Kidney (tissue), 14 donors: ENCODE results near the gene ZNF467. TPM values are rescaled to one million over a fixed set of nuclear protein-coding genes. Genes with fewer than 3 reads are reported as not detected.

Experiments used
- DNase-seq, 5 donors: peaks; one replicate each; pipeline ENCODE4 v3.0.0-alpha.2; 2013 to 2020
- FAIRE-seq: peaks from 2 replicates; lab custom pipeline; 2012; peaks lifted over from hg19 to GRCh38; lab: Jason Lieb, UNC
- H3K27ac ChIP-seq, 2 donors: one replicate each; pipeline ENCODE4 v1.7.0; 2013; ENCODE audit warnings: low read depth in 2 of 2, low read length in 2 of 2, inconsistent platforms in 1 of 2
- H3K27me3 ChIP-seq: one replicate; pipeline ENCODE4 v1.7.1; 2013; ENCODE audit warnings: low read length, inconsistent platforms; ENCODE audit not compliant: control insufficient read depth, insufficient read depth
- H3K36me3 ChIP-seq, 3 donors: one replicate each; pipeline versions ENCODE4 v1.7.0 to v1.7.1; 2013; ENCODE audit warnings: low read length in 3 of 3, control low read depth in 1 of 3, inconsistent platforms in 1 of 3; ENCODE audit not compliant: insufficient read depth in 3 of 3, control insufficient read depth in 2 of 3
- H3K4me1 ChIP-seq, 3 donors: one replicate each; pipeline versions ENCODE4 v1.7.0 to v1.7.1; 2013; ENCODE audit warnings: low read length in 3 of 3, inconsistent platforms in 1 of 3, low read depth in 1 of 3; ENCODE audit not compliant: control insufficient read depth in 2 of 3, insufficient read depth in 2 of 3
- H3K4me3 ChIP-seq, 3 donors: one replicate each; pipeline versions ENCODE4 v1.7.0 to v1.8.1; 2013; ENCODE audit warnings: low read length in 3 of 3, control low read depth in 1 of 3, inconsistent platforms in 1 of 3
- H3K9ac ChIP-seq, 3 donors: one replicate each; pipeline versions ENCODE4 v1.7.0 to v1.7.1; 2013; ENCODE audit warnings: low read length in 3 of 3, control low read depth in 1 of 3, inconsistent platforms in 1 of 3
- H3K9me3 ChIP-seq, 3 donors: one replicate each; pipeline versions ENCODE4 v1.7.0 to v1.7.1; 2013; ENCODE audit warnings: low read length in 3 of 3, control low read depth in 1 of 3, inconsistent platforms in 1 of 3; ENCODE audit not compliant: control insufficient read depth in 2 of 3, insufficient read depth in 1 of 3
- intact Hi-C: fragments of 100-400 bp; cut with DNase I; formaldehyde crosslinking; loops from one replicate; pipeline ENCODE4 v1.11.1; 2022
- polyA plus RNA-seq: library from polyadenylated mRNA; stranded (reverse); fragments of 350-450 nt; fragmentation: Illumina TruSeq; extraction: RNeasy Lipid Tissue Mini Kit (QIAGEN cat#74804); gene quantifications from one replicate; pipeline ENCODE4 v1.2.3, GENCODE V29; 2014; ENCODE audit warnings: low read depth, low replicate concordance; ENCODE audit not compliant: insufficient read depth
- total RNA-seq: library from RNA; stranded (reverse); fragmentation: NEBNext Ultra II Directional; extraction: Animal tissue kit (Norgen Biotek cat#: 25700); gene quantifications from one replicate; pipeline ENCODE4 v1.2.1, GENCODE V29; 2021
- TF ChIP-seq, protein P1 (sequence below): IDR thresholded peaks from 3 replicates; pipeline ENCODE4 v1.5.1; 2012; ENCODE audit warnings: mild to moderate bottlenecking, moderate library complexity, borderline replicate concordance; ENCODE audit not compliant: insufficient read depth; ENCODE audit errors: extremely low read depth
- donor health status: control.
- donor health status: control.
- donor health status: control.
- donor health status: control.
- donor health status: control.
- donor health status: DM: yes; HTN: yes; CAD: no.
- donor health status: Normal renal cell carcinoma (clear cell type).

ZNF467 gene
- total and polyA plus RNA-seq, 2 donors from 2014 or later = 15.0 to 24.5 TPM

DNA sequence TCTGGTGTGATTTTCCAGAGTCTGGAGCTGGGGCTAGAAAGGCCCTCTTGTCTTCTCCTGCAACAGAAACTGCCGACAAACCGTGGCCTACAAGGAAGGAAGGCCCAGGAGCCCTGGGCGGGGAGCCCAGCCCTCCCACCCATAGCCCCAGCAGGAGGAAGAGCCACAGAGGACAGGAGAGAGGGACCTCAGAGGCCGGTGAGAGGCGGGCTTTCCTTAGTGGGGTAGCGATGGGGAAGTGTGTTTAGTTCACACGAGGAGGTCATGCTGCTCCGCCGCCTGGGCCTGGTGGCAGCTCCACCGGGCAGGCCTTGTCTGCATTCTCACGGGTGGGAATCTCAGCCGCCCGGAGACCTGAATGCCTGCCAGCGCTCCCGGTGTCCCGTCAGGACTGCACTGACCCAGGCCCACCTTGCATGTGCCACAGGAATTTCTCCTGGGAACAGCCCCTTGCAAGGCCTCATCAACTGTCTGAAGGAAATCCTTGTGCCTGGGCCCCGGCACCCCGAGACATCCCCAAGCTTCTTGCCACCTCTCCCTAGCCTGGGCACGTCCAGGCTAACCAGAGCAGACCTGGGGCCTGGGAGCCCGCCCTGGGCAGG, 50.9 kb downstream of the ZNF467 start:
- no peak overlapping the region for H3K4me3 ChIP-seq
- peaks cover 0 to 6% (median 4%) of the 10 kb centered on the region in 3 donors for H3K4me1 ChIP-seq
- H3K27ac ChIP-seq = no peak overlapping the region
- DNase-seq = peak in 2 of 5 donors; percentile 24 to 51
- no peaks in the 10 kb centered on the region for H3K9me3 ChIP-seq
- intact Hi-C loops = no loop called here
- TF ChIP-seq, protein P1, sequence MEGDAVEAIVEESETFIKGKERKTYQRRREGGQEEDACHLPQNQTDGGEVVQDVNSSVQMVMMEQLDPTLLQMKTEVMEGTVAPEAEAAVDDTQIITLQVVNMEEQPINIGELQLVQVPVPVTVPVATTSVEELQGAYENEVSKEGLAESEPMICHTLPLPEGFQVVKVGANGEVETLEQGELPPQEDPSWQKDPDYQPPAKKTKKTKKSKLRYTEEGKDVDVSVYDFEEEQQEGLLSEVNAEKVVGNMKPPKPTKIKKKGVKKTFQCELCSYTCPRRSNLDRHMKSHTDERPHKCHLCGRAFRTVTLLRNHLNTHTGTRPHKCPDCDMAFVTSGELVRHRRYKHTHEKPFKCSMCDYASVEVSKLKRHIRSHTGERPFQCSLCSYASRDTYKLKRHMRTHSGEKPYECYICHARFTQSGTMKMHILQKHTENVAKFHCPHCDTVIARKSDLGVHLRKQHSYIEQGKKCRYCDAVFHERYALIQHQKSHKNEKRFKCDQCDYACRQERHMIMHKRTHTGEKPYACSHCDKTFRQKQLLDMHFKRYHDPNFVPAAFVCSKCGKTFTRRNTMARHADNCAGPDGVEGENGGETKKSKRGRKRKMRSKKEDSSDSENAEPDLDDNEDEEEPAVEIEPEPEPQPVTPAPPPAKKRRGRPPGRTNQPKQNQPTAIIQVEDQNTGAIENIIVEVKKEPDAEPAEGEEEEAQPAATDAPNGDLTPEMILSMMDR = no peak
- no peak for FAIRE-seq
- no peak overlapping the region for H3K9ac ChIP-seq
- H3K27me3 ChIP-seq = no peaks in the 10 kb centered on the region
- H3K36me3 ChIP-seq = peaks cover 0 to 25% (median 8%) of the 10 kb centered on the region in 3 donors

DNA sequence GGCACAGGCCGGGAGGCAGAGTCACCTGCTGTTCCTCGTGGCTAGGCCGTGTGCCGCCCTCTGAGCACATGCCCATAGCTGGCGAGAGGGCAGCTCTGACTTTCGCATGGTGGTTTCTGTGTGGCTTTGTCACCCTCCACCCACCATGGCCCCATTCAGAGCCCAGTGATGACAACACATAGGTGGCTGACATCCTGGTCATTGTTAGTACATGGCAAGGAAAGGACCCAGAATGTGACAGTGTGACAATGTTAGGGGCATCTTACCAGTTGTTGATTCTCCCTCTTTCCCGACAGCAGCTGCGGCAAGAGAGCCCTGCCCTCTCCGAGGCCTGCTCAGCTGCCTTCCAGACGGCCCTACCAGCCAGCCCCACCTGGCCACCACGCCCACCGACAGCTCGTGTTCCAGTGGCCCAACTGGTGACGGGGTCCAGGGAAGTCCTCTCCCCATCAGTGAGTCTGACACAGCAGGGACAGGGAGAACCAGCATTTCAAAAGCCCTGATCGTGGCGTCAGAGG, 52.2 kb downstream of the ZNF467 start:
- intact Hi-C loops = no loop called here
- H3K9ac ChIP-seq = no peak overlapping the region
- no peak overlapping the region for H3K27ac ChIP-seq
- no peak overlapping the region for H3K4me3 ChIP-seq
- peak in 2 of 5 donors; percentile 6 to 30 for DNase-seq
- peaks cover 0 to 6% (median 4%) of the 10 kb centered on the region in 3 donors for H3K4me1 ChIP-seq
- FAIRE-seq = no peak
- H3K27me3 ChIP-seq = no peaks in the 10 kb centered on the region
- TF ChIP-seq, protein P1 = no peak
- H3K36me3 ChIP-seq = peaks cover 0 to 25% (median 8%) of the 10 kb centered on the region in 3 donors
- H3K9me3 ChIP-seq = no peaks in the 10 kb centered on the region

DNA sequence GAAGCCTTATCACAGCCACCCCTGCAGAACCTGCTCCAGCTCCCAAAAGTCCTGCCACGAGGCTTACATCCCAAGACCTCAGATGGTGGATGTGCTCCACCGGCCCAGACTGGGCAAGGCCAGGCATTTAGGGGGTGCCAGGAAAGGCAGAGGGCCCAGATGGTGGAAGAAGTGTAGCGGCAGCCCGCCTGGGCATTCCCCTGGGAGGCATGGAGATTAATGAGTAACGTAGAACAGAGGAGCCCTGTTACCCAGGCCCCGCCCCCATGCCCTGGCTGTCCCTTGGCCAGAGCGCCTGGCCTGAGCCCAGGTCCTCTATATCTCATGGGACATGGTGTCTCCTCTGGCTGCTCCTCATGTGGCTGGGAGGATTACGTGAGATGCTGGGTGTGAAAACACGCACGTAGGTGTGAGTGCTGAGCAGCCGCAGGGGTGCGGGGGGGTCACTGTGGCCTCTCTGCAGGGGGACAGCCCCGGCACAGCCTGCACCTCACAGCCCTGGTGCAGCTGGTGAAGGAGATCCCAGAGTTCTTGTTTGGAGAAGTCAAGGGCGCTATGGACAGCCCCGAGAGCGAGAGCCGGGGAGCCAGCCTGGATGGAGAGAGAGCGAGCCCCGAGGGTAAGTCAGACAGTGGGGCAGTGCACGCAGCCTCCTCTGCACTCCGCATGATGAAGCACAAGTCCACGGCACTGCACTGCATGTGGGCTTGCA, 52.9 kb downstream of the ZNF467 start:
- H3K4me3 ChIP-seq = no peak overlapping the region
- H3K9ac ChIP-seq = no peak overlapping the region
- peaks cover 0 to 23% (median 7%) of the 10 kb centered on the region in 3 donors for H3K36me3 ChIP-seq
- no peaks in the 10 kb centered on the region for H3K27me3 ChIP-seq
- TF ChIP-seq, protein P1 = no peak
- peaks cover 0 to 10% (median 6%) of the 10 kb centered on the region in 3 donors for H3K4me1 ChIP-seq
- no peaks in the 10 kb centered on the region for H3K9me3 ChIP-seq
- H3K27ac ChIP-seq = no peak overlapping the region
- intact Hi-C loops = no loop called here
- DNase-seq (peak; percentile 24 to 91 (median 52)), FAIRE-seq (no peak)
